ENCODE results near the gene BORCS5. TPM values are rescaled to one million over a fixed set of nuclear protein-coding genes. Genes with fewer than 3 reads are reported as not detected.
"Not testable (repeated sequence)": the region's sequence is repeated elsewhere in the genome, so short reads cannot be mapped to it uniquely, and the experiment has no call there.

BORCS5 gene
- total RNA-seq, 5 donors from 2014 or later (not counting 1 experiment from before 2014, with no cell fraction given) = 18.0 to 34.0 (median 25.5) TPM

- no peak for ATAC-seq (replicated peaks in 1 of 4)
- ChIA-PET CTCF (no interaction called here), POLR2A (interaction anchor here (0.6 to 1.1 kb wide), 3 partner anchors 23 to 426 kb away, joined by 3 to 5 read pairs (median 4); no protein-coding TSS in a partner anchor)
- DNase-seq = no peak
- peaks cover 15 to 19% of the 10 kb centered on the region in 2 experiments for H3K4me1 ChIP-seq (ENCODE audit: control insufficient read depth in 1 of 2, extremely low read depth in 1 of 2, insufficient read depth in 2 of 2, low read length in 2 of 2)
- H3K27ac ChIP-seq (ENCODE audit: low read length) = peak overlapping the region; percentile 72
- Mint-ChIP-seq H3K36me3 (no peaks in the 10 kb centered on the region), H3K27ac (peak overlapping the region; percentile 69 to 82), H3K4me1 (peaks cover 37 to 51% (median 45%) of the 10 kb centered on the region in 3 donors), H3K9me3 (peaks cover 0 to 4% (median 0%) of the 10 kb centered on the region in 3 donors), H3K27me3 (no peaks in the 10 kb centered on the region), H3K4me3 (peak overlapping the region; percentile 68 to 75 (median 68))
- H3K9me3 ChIP-seq = no peaks in the 10 kb centered on the region
- WGBS (ENCODE audit: insufficient coverage) = 40% methylated on average over 1 of the region's 3 CpGs
- no peak overlapping the region for H3K4me3 ChIP-seq (ENCODE audit: control insufficient read depth in 1 of 2, extremely low read depth in 1 of 2, low read length in 1 of 2)
- no peaks in the 10 kb centered on the region for H3K27me3 ChIP-seq (replicated peaks in 1 of 2; ENCODE audit: control insufficient read depth in 2 of 2, extremely low read depth in 1 of 2, insufficient read depth in 2 of 2, low read length in 1 of 2)
- no peaks in the 10 kb centered on the region for H3K36me3 ChIP-seq (ENCODE audit: control insufficient read depth in 2 of 2, extremely low read depth in 1 of 2, insufficient read depth in 1 of 2, low read length in 1 of 2)
Observed at GRCh38 chr12:12350868-12351463, 5.9 kb upstream of the BORCS5 start.

- 95% methylated on average over 12 of the region's 19 CpGs for WGBS (ENCODE audit: insufficient coverage)
- Histone ChIP-seq H3K27ac (ENCODE audit: low read length) (peak overlapping the region; percentile 72), H3K4me1 (ENCODE audit: control insufficient read depth in 1 of 2, extremely low read depth in 1 of 2, insufficient read depth in 2 of 2, low read length in 2 of 2) (peaks cover 17 to 25% of the 10 kb centered on the region in 2 experiments)
- not testable (repeated sequence) for H3K9me3 ChIP-seq; DNase-seq; H3K36me3 ChIP-seq (ENCODE audit: control insufficient read depth in 2 of 2, extremely low read depth in 1 of 2, insufficient read depth in 1 of 2, low read length in 1 of 2); H3K27me3 ChIP-seq (replicated peaks in 1 of 2; ENCODE audit: control insufficient read depth in 2 of 2, extremely low read depth in 1 of 2, insufficient read depth in 2 of 2, low read length in 1 of 2); ATAC-seq (replicated peaks in 1 of 4); H3K9me3 Mint-ChIP-seq; H3K4me3 ChIP-seq (ENCODE audit: control insufficient read depth in 1 of 2, extremely low read depth in 1 of 2, low read length in 1 of 2); H3K36me3 Mint-ChIP-seq; H3K27me3 Mint-ChIP-seq
- Mint-ChIP-seq H3K4me1 (peaks cover 41 to 51% (median 48%) of the 10 kb centered on the region in 3 donors), H3K4me3 (peak overlapping the region in 1 of 3 donors; percentile 68), H3K27ac (peak overlapping the region in 1 of 2 donors; percentile 82)
- POLR2A ChIA-PET = interaction anchor here in 1 of 2 donors (0.7 to 1.1 kb wide), 3 partner anchors 24 to 426 kb away, joined by 3 to 6 read pairs (median 4); no protein-coding TSS in a partner anchor
- CTCF ChIA-PET = interaction anchor here in 1 of 2 donors (0.6 to 0.7 kb wide), 5 partner anchors 13 to 397 kb away, joined by 3 to 4 read pairs (median 3); no protein-coding TSS in a partner anchor
Observed at GRCh38 chr12:12351468-12352185, 5.3 kb upstream of the BORCS5 start.

- no peak for ATAC-seq (replicated peaks in 1 of 4)
Observed at GRCh38 chr12:12353276-12353675, 3.6 kb upstream of the BORCS5 start.

GRCh38 chr12:12353807-12354206 is 3.1 kb upstream of the BORCS5 start:
- H3K4me1 Mint-ChIP-seq = peaks cover 45 to 57% (median 53%) of the 10 kb centered on the region in 3 donors
- CTCF ChIA-PET = interaction anchor here in 1 of 2 donors (0.6 kb wide), 1 partner anchor 383 kb away, joined by 3 read pairs; no protein-coding TSS in a partner anchor

More at GRCh38 chr12:12353276-12353675, 3.6 kb upstream of the BORCS5 start:
- H3K27me3 ChIP-seq (replicated peaks in 1 of 2; ENCODE audit: control insufficient read depth in 2 of 2, extremely low read depth in 1 of 2, insufficient read depth in 2 of 2, low read length in 1 of 2) = no peaks in the 10 kb centered on the region
- H3K4me3 ChIP-seq (ENCODE audit: control insufficient read depth in 1 of 2, extremely low read depth in 1 of 2, low read length in 1 of 2) = no peak overlapping the region
- no peaks in the 10 kb centered on the region for H3K27me3 Mint-ChIP-seq
- H3K9me3 Mint-ChIP-seq = no peaks in the 10 kb centered on the region
- no CpG with 5 or more reads among the region's 1 CpG for WGBS (ENCODE audit: insufficient coverage)
- peak overlapping the region in 1 of 2 donors; percentile 8 for H3K27ac Mint-ChIP-seq
- ChIA-PET POLR2A (no interaction called here), CTCF (no interaction called here)
- H3K27ac ChIP-seq (ENCODE audit: low read length) = no peak overlapping the region
- peaks cover 43 to 52% (median 50%) of the 10 kb centered on the region in 3 donors for H3K4me1 Mint-ChIP-seq
- peaks cover 22 to 37% of the 10 kb centered on the region in 2 experiments for H3K4me1 ChIP-seq (ENCODE audit: control insufficient read depth in 1 of 2, extremely low read depth in 1 of 2, insufficient read depth in 2 of 2, low read length in 2 of 2)
- no peaks in the 10 kb centered on the region for H3K36me3 ChIP-seq (ENCODE audit: control insufficient read depth in 2 of 2, extremely low read depth in 1 of 2, insufficient read depth in 1 of 2, low read length in 1 of 2)
- no peaks in the 10 kb centered on the region for H3K36me3 Mint-ChIP-seq
- no peak for DNase-seq
- no peak overlapping the region for H3K4me3 Mint-ChIP-seq
- no peaks in the 10 kb centered on the region for H3K9me3 ChIP-seq

GRCh38 chr12:12356467-12356895 is 397 bp upstream of the BORCS5 start:
- 67% methylated on average over 1 of the region's 5 CpGs for WGBS (ENCODE audit: insufficient coverage)
- H3K27me3 Mint-ChIP-seq = no peaks in the 10 kb centered on the region
- H3K9me3 Mint-ChIP-seq = no peaks in the 10 kb centered on the region
- peak overlapping the region; percentile 87 to 96 (median 93) for H3K4me3 Mint-ChIP-seq
- DNase-seq (no peak), ATAC-seq (replicated peaks in 1 of 4) (no peak)
- Histone ChIP-seq H3K9me3 (no peaks in the 10 kb centered on the region), H3K4me1 (ENCODE audit: control insufficient read depth in 1 of 2, extremely low read depth in 1 of 2, insufficient read depth in 2 of 2, low read length in 2 of 2) (peaks cover 13 to 39% of the 10 kb centered on the region in 2 experiments), H3K27me3 (replicated peaks in 1 of 2; ENCODE audit: control insufficient read depth in 2 of 2, extremely low read depth in 1 of 2, insufficient read depth in 2 of 2, low read length in 1 of 2) (no peaks in the 10 kb centered on the region), H3K4me3 (ENCODE audit: control insufficient read depth in 1 of 2, extremely low read depth in 1 of 2, low read length in 1 of 2) (peak overlapping the region; percentile 59 to 73), H3K36me3 (ENCODE audit: control insufficient read depth in 2 of 2, extremely low read depth in 1 of 2, insufficient read depth in 1 of 2, low read length in 1 of 2) (no peaks in the 10 kb centered on the region), H3K27ac (ENCODE audit: low read length) (peak overlapping the region; percentile 90)
- peaks cover 43 to 52% (median 48%) of the 10 kb centered on the region in 3 donors for H3K4me1 Mint-ChIP-seq
- ChIA-PET POLR2A (interaction anchor here (0.6 to 2.5 kb wide), 18 partner anchors 21 to 380 kb away, joined by 3 to 12 read pairs (median 4); partner anchors contain the start of genes CREBL2 (in 1 of the 2) and LRP6 (in 1 of the 2)), CTCF (interaction anchor here (0.5 to 3.0 kb wide), 20 partner anchors 9 to 868 kb away, joined by 3 to 29 read pairs (median 4); partner anchors contain the start of gene DUSP16 (in 1 of the 2))
- peak overlapping the region; percentile 94 to 96 for H3K27ac Mint-ChIP-seq
- peaks cover 3% of the 10 kb centered on the region for H3K36me3 Mint-ChIP-seq

More at GRCh38 chr12:12353807-12354206, 3.1 kb upstream of the BORCS5 start:
- ATAC-seq (replicated peaks in 1 of 4) = no peak
- 97% methylated on average over 3 of the region's 5 CpGs for WGBS (ENCODE audit: insufficient coverage)
- H3K36me3 Mint-ChIP-seq = no peaks in the 10 kb centered on the region
- H3K4me1 ChIP-seq (ENCODE audit: control insufficient read depth in 1 of 2, extremely low read depth in 1 of 2, insufficient read depth in 2 of 2, low read length in 2 of 2) = peaks cover 25 to 43% of the 10 kb centered on the region in 2 experiments
- no peak overlapping the region for H3K4me3 ChIP-seq (ENCODE audit: control insufficient read depth in 1 of 2, extremely low read depth in 1 of 2, low read length in 1 of 2)
- no peak for DNase-seq
- H3K9me3 Mint-ChIP-seq = no peaks in the 10 kb centered on the region
- H3K36me3 ChIP-seq (ENCODE audit: control insufficient read depth in 2 of 2, extremely low read depth in 1 of 2, insufficient read depth in 1 of 2, low read length in 1 of 2) = no peaks in the 10 kb centered on the region
- H3K27ac Mint-ChIP-seq = no peak overlapping the region
- no peak overlapping the region for H3K27ac ChIP-seq (ENCODE audit: low read length)
- H3K4me3 Mint-ChIP-seq = no peak overlapping the region
- no peaks in the 10 kb centered on the region for H3K27me3 ChIP-seq (replicated peaks in 1 of 2; ENCODE audit: control insufficient read depth in 2 of 2, extremely low read depth in 1 of 2, insufficient read depth in 2 of 2, low read length in 1 of 2)
- no peaks in the 10 kb centered on the region for H3K27me3 Mint-ChIP-seq
- POLR2A ChIA-PET = no interaction called here
- H3K9me3 ChIP-seq = no peaks in the 10 kb centered on the region
